Raji (cell line): ENCODE results near the gene RAPSN.

Experiments used
- POLR2A ChIP-seq: IDR thresholded peaks from 2 replicates; pipeline ENCODE4 v1.6.1; 2011; ENCODE audit warnings: low read depth, low read length, control low read depth; ENCODE audit not compliant: insufficient read depth

Gene RAPSN

DNA sequence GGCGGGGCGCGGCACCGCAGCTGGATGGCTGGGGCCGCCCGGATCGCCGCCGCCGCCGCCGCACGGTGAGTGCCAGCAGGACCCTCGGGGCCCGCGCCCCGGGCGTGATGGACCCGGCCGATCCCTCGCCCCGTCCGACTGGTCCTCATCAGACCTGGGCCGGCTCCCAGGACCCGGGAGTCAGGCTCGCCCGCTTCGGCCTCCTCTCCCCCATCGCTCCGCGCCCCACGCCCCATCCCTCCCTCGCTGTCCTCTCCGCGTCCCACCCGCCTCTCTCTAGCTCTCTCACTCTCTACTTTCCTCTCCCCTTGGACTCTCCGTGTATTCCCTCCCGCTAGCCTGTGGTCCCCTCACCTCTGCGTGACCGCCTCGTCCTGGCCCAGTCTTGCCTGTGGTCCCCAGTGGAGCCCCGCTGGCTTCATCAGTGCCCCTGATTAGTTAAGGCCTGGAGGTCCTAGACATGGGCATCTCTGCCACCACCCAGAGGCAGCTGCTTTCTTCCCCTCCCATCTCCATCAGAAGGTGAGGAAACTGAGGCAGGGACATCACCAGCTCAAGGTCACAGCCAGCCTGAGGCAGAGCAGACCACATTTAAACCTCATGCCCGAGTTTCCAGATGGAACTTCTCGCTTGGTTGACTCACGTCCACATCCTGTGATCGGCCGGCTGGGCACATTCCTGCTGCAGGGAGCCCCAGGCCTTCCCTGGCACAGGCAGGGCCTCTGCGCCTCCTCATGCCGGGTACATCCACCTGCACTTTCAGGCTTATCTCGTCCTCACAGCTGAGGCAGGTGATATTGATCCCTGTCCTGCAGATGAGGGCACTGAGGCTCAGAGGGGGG is 40.1 kb downstream of the RAPSN start:
- no peak for TF ChIP-seq POLR2A

DNA sequence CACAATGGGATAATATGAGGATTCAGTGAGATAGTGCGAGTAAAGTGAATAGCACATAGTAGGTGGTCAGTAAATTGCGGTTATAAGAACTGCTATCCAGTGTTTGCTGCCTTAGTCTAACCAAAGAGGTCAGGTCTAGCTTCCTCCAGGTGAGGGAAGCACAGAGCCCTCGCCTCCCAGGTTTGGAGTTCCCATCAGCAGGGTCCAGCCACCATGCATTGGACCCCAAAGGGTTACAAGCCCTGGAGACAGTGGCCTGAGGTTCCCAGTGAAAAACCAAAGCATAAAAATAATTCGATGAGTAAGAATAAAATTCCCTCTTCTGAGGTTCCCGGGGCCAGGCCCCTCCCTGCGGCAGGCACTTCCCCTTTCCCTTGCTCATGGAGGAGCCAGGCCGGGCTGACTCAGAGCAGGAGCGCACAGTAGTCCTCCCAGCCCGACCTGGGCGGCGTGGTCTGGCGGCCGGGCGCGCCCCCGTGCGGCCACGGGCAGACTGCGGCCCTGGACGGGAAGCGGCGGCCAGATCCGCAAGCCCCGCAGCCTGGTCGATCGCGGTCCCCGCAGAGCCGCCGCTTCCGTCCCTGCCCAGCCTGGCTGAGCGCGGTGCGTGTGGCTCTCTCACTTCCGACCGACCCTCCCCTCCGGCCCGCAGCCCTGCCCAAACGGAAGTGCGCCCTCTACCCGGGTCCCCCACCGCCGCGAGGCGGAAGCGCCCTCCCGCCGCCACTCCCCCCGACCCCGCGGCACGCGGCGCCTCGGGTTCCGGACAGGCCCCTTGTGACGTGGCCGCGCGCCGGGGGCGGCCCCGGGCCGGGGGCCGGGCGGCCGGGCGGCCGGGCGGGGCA is 41.0 kb downstream of the RAPSN start, which contains the start of gene SLC39A13:
TSS of gene SLC39A13 (plus strand) at position 845 of the 845 bp plus-strand sequence. CDS start 1,505 bp downstream, outside the sequence.
- peak; percentile 75 for TF ChIP-seq POLR2A

DNA sequence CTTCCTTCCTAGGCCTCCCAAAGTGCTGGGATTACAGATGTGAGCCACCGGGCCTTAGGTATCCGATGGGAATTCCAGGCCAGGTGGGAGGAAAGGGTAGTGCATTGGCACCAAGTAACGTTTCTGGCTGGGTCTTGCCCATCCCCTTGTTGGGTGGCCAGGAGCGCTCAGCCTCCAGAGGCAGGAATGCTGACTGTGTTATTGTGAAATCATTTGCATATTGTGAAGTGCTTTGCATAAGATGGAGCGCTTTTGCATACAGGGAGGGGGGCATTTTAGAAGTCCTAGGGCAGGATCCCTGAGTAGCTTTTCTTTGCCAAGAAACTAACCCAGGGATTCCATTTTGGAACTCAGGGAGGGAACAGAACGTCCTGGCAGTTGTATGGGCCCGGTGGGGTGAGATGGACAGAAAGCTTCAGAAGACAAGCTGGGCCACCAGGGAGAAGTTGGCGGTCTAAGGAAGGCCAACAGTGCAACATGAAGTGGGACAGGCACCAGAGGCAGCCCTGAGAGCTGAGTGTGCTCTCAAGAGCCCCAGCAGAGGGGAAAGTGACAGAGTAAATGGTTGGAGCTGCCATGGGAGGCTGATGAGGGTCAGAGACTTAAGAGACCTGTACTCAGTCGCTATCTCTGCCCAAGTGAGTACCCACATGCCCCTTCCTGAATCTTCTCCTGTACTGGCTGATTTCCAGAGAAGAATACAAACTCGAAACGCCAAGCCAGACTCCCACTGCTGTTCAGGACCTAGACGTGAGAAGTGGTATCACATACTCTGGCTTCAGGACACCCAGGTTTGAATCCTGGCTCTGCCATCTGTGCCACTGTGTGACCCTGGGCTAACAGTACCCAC is 41.8 kb downstream of the RAPSN start:
- no peak; the same call in 1 of the 2 replicates for TF ChIP-seq POLR2A

DNA sequence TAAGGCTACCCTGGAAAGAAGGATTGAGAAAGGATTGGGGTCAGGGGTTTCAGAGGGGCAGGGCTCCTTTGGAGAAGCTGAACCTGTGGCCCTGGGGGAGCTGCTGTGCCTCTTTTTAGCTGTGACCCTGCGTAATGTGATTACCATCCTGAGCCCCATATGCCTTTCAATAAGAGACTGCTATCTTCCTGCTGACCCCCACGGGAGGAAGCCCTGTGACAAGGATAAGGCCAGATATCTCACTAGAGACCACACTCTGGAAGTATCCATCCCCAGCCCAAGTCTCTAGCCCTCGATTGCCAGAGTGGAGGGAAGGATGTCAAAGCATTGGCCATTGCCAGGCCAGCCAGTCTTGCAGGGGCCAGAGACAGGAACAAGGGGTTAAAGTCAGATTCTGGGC is 45.4 kb downstream of the RAPSN start:
- TF ChIP-seq POLR2A, result no peak

DNA sequence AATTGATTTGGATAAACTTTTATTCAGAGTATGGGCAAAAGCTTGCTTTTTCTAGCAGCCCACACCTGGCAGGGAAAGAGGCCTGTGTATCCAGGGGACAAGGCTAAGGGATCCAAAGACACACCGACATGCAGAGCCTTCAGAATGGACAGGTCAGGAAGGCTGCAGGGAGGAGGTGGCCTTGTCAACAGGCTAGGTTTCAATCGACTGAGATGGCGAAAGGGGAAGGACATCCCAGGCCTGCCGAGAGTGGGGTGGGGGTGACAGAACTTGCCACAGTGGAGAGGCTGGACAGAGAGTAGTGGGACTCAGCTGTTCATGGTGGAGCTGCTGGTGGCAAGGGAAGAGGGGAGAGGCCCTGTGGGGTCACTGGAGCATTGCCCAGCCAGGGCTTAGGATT is 45.8 kb downstream of the RAPSN start:
- TF ChIP-seq POLR2A, result no peak

DNA sequence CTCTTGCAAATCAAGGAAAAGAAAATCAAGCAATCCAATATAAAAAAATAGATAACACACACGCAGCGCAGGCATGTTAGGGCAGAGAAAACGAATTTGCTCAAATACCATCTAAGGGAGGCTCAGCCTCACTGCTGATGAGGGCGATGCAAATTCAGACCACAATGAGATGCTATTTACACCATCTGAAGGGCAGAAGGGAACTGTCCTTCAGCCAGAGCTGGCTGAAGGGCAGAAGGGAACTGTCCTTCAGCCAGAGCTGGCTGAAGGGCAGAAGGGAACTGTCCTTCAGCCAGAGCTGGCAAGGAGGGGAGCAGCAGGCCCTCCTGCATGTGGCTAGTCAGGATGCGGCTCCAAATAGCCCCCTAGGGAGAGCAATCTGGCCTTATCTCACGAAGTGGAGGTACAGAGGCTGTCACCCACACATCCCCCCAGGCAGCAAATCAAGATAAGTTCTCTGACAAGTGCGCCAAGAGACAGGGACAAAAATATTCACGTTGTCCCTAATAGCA is 48.1 kb downstream of the RAPSN start:
- peak; percentile 87; the same call in 1 of the 2 replicates for TF ChIP-seq POLR2A

DNA sequence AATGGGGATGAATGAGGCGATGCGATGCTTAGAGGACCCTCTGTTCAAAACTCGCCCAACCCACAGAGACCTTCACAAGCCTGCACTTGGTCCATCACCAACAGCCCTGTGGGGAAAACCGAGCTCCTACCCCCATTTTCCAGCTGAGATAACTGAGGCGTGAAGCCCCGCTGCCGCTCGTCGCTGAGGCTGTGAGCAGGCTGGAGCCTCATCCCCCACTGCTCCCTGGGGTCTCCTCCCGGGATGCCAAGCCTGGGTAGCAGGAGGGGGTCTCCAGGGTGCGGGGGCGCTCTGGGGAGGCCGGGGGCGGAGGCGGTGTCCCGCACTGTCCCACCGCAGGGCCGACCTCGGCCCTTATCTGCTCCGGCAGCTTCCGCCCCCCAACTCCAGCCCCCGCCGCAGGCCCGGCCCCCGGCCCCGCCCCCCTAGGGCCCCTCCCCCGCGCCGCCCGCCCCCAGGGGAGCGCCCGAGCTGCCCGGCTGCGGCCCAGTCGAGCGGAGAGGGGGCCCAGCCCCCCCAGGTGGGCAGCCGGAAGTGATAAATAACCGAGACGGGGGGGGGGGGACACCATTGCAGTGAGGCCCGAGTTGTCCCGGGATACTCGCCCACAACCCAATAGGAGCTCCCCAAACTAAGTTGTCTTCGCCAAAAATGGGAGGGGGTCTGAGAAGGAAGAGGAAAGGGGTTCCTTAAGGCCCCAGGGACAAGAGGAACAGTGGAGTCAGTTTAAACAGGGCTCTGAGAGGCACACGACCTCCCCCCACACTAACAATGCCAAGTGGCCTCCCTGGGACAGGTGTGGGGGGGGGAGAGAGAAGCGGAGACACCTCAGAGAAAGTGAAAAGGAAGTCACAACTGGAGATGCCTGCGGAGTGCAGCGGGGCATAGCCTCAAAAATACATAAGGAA is 48.8 kb downstream of the RAPSN start:
- peak; percentile 82 for TF ChIP-seq POLR2A

DNA sequence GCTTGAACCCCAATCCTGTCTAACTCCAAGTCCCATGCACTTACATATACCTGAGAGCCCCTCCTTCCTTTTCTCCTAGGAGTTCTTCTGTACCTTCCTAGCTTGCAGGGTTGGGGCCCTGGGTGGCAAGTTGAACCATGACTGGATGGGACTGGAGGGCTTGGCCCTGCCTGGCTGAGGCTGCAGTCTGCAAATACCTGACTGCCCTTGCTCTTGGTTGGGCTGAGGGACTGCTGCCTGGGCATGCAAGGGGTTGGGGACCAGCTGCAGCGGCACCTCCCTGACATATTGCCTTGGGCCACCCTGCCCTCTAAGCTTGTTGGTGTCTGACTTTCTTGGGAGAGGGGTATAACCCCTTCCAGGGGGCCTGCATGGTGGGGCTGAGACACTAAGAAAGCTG is 50.4 kb downstream of the RAPSN start:
- TF ChIP-seq POLR2A, result no peak

DNA sequence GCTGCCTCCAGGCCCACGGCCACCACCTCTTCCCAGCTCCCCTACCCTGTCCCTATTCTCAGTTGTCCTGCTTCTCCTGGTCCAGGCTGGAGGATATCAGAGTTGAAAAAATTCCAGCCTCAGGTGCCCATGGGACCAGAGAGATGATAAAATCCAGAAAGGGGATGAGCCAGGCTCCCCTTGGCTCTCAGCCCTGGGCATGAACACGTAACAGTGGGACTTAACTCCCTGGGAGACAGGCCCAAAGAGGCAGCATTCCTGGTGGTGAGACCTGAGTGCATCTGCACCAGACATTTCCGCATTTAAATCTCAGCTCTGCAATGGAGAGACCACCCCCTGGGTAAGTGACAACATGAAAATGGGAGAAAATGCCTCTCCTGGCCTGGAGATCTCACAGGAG is 50.9 kb downstream of the RAPSN start:
- TF ChIP-seq POLR2A, result no peak

DNA sequence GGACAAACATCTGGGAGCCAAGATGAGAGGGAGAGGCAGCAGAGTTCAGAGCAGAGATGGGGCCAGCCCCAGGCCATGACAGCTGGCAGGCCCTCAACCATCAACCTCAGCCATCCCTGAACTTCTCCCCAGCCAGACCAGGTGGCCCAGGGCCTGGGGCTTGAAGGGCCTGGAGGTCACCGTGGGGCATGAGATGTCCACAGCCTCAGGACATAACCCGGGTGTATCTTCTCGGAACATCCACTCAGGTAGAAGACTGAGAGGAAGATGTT is 53.0 kb downstream of the RAPSN start:
- no peak for TF ChIP-seq POLR2A

DNA sequence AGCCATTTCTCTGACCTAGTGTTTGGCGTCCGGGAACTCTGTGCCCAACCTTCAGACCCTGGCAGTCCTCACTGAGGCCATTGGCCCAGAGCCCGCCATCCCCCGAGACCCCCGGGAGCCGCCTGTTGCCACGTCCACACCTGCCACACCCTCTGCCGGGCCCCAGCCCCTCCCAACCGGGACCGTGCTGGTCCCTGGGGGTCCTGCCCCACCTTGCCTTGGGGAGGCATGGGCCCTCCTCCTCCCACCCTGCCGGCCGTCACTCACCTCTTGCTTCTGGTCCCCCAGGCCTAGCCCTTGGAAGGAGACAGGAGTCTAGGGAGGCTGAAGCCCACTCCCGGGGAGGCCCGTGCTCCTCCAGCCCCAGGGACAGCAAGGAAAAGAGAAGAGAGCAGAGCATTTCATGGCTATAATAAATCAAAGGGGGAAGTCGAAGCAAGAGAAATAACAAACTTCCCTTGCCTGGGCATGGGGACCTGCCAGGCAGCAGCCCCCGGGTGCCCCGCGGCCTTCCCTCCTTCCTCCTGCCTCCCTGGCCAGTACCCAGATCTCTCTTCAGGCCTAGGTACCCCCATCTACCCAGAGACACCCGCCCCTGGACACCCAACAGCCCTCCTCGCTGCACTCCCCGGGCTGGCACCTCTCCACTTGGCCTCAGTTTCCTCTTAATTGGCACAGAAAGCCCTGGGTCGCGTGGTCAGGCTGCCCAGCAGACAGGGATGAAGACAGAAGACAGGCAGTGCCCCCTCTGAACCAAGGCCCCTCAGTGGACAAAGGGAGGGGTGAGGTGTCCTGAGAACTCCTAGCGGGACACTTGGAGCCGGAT is 53.5 kb downstream of the RAPSN start:
- TF ChIP-seq POLR2A, result no peak

DNA sequence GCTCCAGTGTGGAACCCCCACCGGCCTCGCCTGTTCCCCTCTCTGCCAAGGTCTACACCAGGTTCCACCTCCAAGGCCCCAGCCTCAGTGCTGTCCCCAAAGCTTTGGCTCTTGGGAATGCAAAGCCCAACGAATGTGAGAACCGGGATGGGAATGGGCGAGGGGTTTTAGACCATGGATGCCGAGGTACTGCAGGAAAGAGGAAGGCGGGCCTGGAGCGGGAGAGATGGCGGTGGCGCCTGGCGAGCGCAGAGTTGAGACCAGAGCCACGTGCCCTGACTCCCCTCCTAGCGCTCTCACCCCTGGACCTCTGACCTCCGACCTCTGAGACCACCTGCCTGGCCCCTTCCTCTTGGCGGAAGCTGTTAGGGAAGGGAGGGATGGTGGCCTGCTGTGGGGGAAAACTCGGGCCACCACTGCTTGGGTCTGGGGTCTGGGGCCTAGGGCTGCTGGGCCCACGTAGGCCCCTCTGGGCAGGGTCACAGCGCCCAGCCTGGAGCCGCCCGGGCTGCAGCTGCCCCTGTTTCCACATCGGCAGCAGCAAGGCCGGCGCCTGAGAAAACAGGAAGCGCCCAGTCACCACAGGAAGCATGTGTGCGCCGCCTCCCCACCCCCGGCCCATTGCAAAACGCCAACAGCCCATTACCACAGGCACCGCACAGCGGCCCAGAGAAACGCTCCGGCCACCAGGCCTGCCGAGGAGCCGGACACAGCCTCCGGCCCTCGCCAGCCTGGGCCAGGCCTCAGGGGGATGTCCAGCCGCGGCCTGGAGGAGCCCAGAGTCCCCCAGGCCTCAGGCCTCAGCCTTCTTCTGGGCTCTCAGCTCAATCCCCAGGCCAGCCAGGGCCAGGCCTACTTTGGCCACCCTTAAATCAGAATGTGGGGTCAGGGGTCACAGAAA is 54.4 kb downstream of the RAPSN start:
- TF ChIP-seq POLR2A, result peak; percentile 72

DNA sequence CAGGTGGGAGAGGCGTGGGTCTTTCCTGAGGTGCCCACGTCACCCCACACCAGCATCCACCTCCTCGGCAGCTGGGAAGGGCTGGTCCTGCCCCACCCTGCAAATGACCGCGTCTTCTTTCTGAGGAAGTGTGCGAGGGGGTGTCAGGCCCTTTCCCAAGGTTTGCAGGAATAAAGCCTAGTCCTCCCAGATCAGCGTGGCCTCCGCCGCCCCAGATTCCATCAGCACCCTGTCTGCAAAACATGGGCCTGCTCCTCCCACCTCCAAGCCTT is 55.0 kb downstream of the RAPSN start:
- TF ChIP-seq POLR2A, result no peak
